Measurements from ENCODE around the gene PAX4.
"Not testable (repeated sequence)": the region's sequence is repeated elsewhere in the genome, so short reads cannot be mapped to it uniquely, and the experiment has no call there.

DNA sequence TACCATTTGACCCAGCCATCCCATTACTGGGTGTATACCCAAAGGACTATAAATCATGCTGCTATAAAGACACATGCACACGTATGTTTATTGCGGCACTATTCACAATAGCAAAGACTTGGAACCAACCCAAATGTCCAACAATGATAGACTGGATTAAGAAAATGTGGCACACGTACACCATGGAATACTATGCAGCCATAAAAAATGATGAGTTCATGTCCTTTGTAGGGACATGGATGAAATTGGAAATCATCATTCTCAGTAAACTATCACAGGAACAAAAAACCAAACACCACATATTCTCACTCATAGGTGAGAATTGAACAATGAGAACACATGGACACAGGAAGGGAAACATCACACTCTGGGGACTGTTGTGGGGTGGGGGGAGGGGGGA is 49.9 kb downstream of the PAX4 start:
- TF ChIP-seq, protein P1, sequence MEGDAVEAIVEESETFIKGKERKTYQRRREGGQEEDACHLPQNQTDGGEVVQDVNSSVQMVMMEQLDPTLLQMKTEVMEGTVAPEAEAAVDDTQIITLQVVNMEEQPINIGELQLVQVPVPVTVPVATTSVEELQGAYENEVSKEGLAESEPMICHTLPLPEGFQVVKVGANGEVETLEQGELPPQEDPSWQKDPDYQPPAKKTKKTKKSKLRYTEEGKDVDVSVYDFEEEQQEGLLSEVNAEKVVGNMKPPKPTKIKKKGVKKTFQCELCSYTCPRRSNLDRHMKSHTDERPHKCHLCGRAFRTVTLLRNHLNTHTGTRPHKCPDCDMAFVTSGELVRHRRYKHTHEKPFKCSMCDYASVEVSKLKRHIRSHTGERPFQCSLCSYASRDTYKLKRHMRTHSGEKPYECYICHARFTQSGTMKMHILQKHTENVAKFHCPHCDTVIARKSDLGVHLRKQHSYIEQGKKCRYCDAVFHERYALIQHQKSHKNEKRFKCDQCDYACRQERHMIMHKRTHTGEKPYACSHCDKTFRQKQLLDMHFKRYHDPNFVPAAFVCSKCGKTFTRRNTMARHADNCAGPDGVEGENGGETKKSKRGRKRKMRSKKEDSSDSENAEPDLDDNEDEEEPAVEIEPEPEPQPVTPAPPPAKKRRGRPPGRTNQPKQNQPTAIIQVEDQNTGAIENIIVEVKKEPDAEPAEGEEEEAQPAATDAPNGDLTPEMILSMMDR (IDR thresholded peaks at IDR 0.05), result not testable (repeated sequence)
- not testable (repeated sequence) for TF ChIP-seq EZH2, EZH2phosphoT487 (IDR thresholded peaks at IDR 0.05)

Data from neural progenitor cell (in vitro differentiated cells).